SK-N-SH treated with all-trans-retinoic acid at 6 μM for 48 hours (cell line): ENCODE measurements around the gene CHAC1.

Experiments
- ATAC-seq: fragments of 200-7000 bp; cut with Tn5 transposase; 3 replicates; pipeline ENCODE4 v1.9.1; 2020; ENCODE audit warnings: mild to moderate bottlenecking, moderate library complexity
- ARNTL ChIP-seq: fragments of 450-650 bp; formaldehyde crosslinking; IDR thresholded peaks from 2 replicates; pipeline ENCODE4 v1.5.0; 2020; ENCODE audit warnings: low read depth, mild to moderate bottlenecking, moderate library complexity, borderline replicate concordance
- BACH2 ChIP-seq: fragments of 250-450 bp; sonication (Bioruptor Pico); IDR thresholded peaks from 2 replicates; pipeline ENCODE4 v1.9.0; 2021; ENCODE audit warnings: mild to moderate bottlenecking, borderline replicate concordance
- CREB5 ChIP-seq: fragments of 250-450 bp; sonication (Bioruptor Pico); IDR thresholded peaks from 2 replicates; pipeline ENCODE4 v1.5.1; 2020; ENCODE audit warnings: low read depth, mild to moderate bottlenecking, moderate library complexity
- CSDC2 ChIP-seq: fragments of 250-450 bp; sonication (Bioruptor Pico); IDR thresholded peaks from 2 replicates; pipeline ENCODE4 v1.5.0; 2020; ENCODE audit warnings: mild to moderate bottlenecking, moderate library complexity
- CSRNP3 ChIP-seq: fragments of 250-450 bp; sonication (Bioruptor Pico); IDR thresholded peaks from 2 replicates; pipeline ENCODE4 v1.5.1; 2021; ENCODE audit warnings: mild to moderate bottlenecking, moderate library complexity
- ESRRG ChIP-seq: fragments of 250-450 bp; sonication (Bioruptor Pico); IDR thresholded peaks from 2 replicates; pipeline ENCODE4 v1.6.1; 2021; ENCODE audit warnings: mild to moderate bottlenecking
- GLIS3 ChIP-seq: fragments of 250-450 bp; sonication (Bioruptor Pico); IDR thresholded peaks from 2 replicates; pipeline ENCODE4 v1.5.0; 2020; ENCODE audit warnings: mild to moderate bottlenecking, moderate library complexity
- ISL1 ChIP-seq: fragments of 250-450 bp; sonication (Bioruptor Pico); IDR thresholded peaks from 2 replicates; pipeline ENCODE4 v2.1.2; 2022; ENCODE audit warnings: mild to moderate bottlenecking, moderate library complexity
- OSR1 ChIP-seq: fragments of 250-450 bp; sonication (Bioruptor Pico); IDR thresholded peaks from 2 replicates; pipeline ENCODE4 v1.8.0; 2022; ENCODE audit warnings: moderate library complexity, mild to moderate bottlenecking, inconsistent platforms
- PPARA ChIP-seq: fragments of 250-450 bp; sonication (Bioruptor Pico); IDR thresholded peaks from 2 replicates; pipeline ENCODE4 v1.5.0; 2020; ENCODE audit warnings: mild to moderate bottlenecking, borderline replicate concordance
- RARB ChIP-seq: fragments of 250-450 bp; sonication (Bioruptor Pico); IDR thresholded peaks from 2 replicates; pipeline ENCODE4 v1.8.0; 2021; ENCODE audit warnings: mild to moderate bottlenecking, moderate library complexity
- SNAI2 ChIP-seq: fragments of 250-450 bp; sonication (Bioruptor Pico); IDR thresholded peaks from 2 replicates; pipeline ENCODE4 v1.5.0; 2020; ENCODE audit warnings: mild to moderate bottlenecking, moderate library complexity
- TCF4 ChIP-seq: fragments of 250-450 bp; sonication (Bioruptor Pico); IDR thresholded peaks from 2 replicates; pipeline ENCODE4 v1.8.0; 2021; ENCODE audit warnings: mild to moderate bottlenecking, moderate library complexity, borderline replicate concordance
- TOX ChIP-seq: fragments of 250-450 bp; sonication (Bioruptor Pico); IDR thresholded peaks from 2 replicates; pipeline ENCODE4 v1.8.0; 2021; ENCODE audit warnings: mild to moderate bottlenecking, moderate library complexity, borderline replicate concordance
- ZC3H10 ChIP-seq: fragments of 250-450 bp; sonication (Bioruptor Pico); IDR thresholded peaks from 2 replicates; pipeline ENCODE4 v1.5.1; 2021; ENCODE audit warnings: mild to moderate bottlenecking, moderate library complexity
- ZFP3 ChIP-seq: fragments of 250-450 bp; sonication (Bioruptor Pico); IDR thresholded peaks from 2 replicates; pipeline ENCODE4 v1.5.0; 2020; ENCODE audit warnings: mild to moderate bottlenecking, moderate library complexity
- ZFP30 ChIP-seq: fragments of 450-650 bp; formaldehyde crosslinking; IDR thresholded peaks from 2 replicates; pipeline ENCODE4 v1.5.0; 2022; ENCODE audit warnings: mild to moderate bottlenecking, moderate library complexity
- ZNF565 ChIP-seq: fragments of 450-650 bp; formaldehyde crosslinking; conservative IDR thresholded peaks from 2 replicates; pipeline ENCODE4 v1.5.0; 2020; ENCODE audit warnings: low read depth, mild to moderate bottlenecking, moderate library complexity
- ZNF70 ChIP-seq: fragments of 450-650 bp; formaldehyde crosslinking; IDR thresholded peaks from 2 replicates; pipeline ENCODE4 v1.5.0; 2020; ENCODE audit warnings: mild to moderate bottlenecking, moderate library complexity
- ZNF8 ChIP-seq: fragments of 450-650 bp; formaldehyde crosslinking; IDR thresholded peaks from 2 replicates; pipeline ENCODE4 v1.5.0; 2020; ENCODE audit warnings: mild to moderate bottlenecking, moderate library complexity
- TF ChIP-seq, protein P1 (sequence below): fragments of 250-450 bp; sonication (Bioruptor Pico); IDR thresholded peaks from 2 replicates; pipeline ENCODE4 v1.8.0; 2020; ENCODE audit warnings: mild to moderate bottlenecking, moderate library complexity, borderline replicate concordance
- TF ChIP-seq, protein P2 (sequence below): fragments of 250-450 bp; sonication (Bioruptor Pico); IDR thresholded peaks from 2 replicates; pipeline ENCODE4 v1.8.0; 2021; ENCODE audit warnings: low read depth, mild to moderate bottlenecking, moderate library complexity, borderline replicate concordance

The CHAC1 gene

GRCh38 chr15:40982855-40983254 lies 29.6 kb downstream of the CHAC1 start:
- peak; percentile 73 for ATAC-seq
- TF ChIP-seq ZC3H10 (CRISPR knock-in tag), result no peak
- TF ChIP-seq ARNTL, result no peak
- no peak for TF ChIP-seq CSRNP3 (CRISPR knock-in tag)
- TF ChIP-seq ZNF8 (CRISPR knock-in tag), result no peak
- no peak for TF ChIP-seq ESRRG (CRISPR knock-in tag)
- no peak for TF ChIP-seq ISL1 (CRISPR knock-in tag)
- no peak for TF ChIP-seq CREB5 (CRISPR knock-in tag)
- no peak for TF ChIP-seq ZNF565
- TF ChIP-seq, protein P1, sequence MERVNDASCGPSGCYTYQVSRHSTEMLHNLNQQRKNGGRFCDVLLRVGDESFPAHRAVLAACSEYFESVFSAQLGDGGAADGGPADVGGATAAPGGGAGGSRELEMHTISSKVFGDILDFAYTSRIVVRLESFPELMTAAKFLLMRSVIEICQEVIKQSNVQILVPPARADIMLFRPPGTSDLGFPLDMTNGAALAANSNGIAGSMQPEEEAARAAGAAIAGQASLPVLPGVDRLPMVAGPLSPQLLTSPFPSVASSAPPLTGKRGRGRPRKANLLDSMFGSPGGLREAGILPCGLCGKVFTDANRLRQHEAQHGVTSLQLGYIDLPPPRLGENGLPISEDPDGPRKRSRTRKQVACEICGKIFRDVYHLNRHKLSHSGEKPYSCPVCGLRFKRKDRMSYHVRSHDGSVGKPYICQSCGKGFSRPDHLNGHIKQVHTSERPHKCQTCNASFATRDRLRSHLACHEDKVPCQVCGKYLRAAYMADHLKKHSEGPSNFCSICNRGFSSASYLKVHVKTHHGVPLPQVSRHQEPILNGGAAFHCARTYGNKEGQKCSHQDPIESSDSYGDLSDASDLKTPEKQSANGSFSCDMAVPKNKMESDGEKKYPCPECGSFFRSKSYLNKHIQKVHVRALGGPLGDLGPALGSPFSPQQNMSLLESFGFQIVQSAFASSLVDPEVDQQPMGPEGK (CRISPR knock-in tag), result no peak
- no peak for TF ChIP-seq ZFP3 (CRISPR knock-in tag)
- TF ChIP-seq PPARA (CRISPR knock-in tag), result no peak
- no peak for TF ChIP-seq GLIS3 (CRISPR knock-in tag)
- TF ChIP-seq, protein P2, sequence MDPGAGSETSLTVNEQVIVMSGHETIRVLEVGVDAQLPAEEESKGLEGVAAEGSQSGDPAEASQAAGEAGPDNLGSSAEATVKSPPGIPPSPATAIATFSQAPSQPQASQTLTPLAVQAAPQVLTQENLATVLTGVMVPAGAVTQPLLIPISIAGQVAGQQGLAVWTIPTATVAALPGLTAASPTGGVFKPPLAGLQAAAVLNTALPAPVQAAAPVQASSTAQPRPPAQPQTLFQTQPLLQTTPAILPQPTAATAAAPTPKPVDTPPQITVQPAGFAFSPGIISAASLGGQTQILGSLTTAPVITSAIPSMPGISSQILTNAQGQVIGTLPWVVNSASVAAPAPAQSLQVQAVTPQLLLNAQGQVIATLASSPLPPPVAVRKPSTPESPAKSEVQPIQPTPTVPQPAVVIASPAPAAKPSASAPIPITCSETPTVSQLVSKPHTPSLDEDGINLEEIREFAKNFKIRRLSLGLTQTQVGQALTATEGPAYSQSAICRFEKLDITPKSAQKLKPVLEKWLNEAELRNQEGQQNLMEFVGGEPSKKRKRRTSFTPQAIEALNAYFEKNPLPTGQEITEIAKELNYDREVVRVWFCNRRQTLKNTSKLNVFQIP, result no peak
- TF ChIP-seq ZNF70 (CRISPR knock-in tag), result no peak
- no peak for TF ChIP-seq OSR1 (CRISPR knock-in tag)
- TF ChIP-seq RARB, result no peak

- no peak for ATAC-seq
- no peak for TF ChIP-seq TCF4 (CRISPR knock-in tag)
- TF ChIP-seq RARB, result no peak
- TF ChIP-seq GLIS3 (CRISPR knock-in tag), result no peak
These were observed 31.1 kb downstream of the CHAC1 start for GRCh38 chr15:40984406-40984805.

DNA sequence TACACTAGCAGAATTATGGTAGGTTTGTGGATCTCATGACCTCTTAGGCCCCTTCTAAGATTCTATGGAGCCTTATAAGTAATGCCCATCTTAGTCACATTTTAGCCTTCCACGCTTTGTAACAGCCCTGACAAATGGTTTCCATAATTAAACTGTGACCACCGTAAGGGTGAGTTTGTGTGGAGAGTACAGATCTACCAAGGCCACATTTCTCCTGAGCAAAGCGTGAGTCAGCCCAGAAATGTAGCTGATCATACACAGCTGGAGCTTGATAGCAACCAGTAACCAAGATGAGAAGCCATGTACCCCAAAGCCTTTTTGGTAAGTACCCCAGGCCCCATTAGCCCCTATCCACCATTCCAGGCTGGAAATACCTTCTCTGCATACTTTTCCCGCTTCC lies 31.7 kb downstream of the CHAC1 start:
- peak; percentile 80 for ATAC-seq
- no peak for TF ChIP-seq ZNF8 (CRISPR knock-in tag)
- no peak for TF ChIP-seq CSDC2 (CRISPR knock-in tag)
- TF ChIP-seq TOX (CRISPR knock-in tag), result no peak
- no peak for TF ChIP-seq PPARA (CRISPR knock-in tag)
- no peak for TF ChIP-seq BACH2 (CRISPR knock-in tag)
- TF ChIP-seq RARB, result no peak
- TF ChIP-seq ZNF565, result no peak
- TF ChIP-seq CSRNP3 (CRISPR knock-in tag), result no peak
- TF ChIP-seq, protein P2, result no peak
- no peak for TF ChIP-seq ISL1 (CRISPR knock-in tag)
- no peak for TF ChIP-seq ZNF70 (CRISPR knock-in tag)
- no peak for TF ChIP-seq GLIS3 (CRISPR knock-in tag)
- no peak for TF ChIP-seq ZC3H10 (CRISPR knock-in tag)
- TF ChIP-seq ZFP30 (CRISPR knock-in tag), result no peak
- TF ChIP-seq ZFP3 (CRISPR knock-in tag), result no peak
- no peak for TF ChIP-seq ARNTL
- TF ChIP-seq, protein P1 (CRISPR knock-in tag), result no peak
- no peak for TF ChIP-seq ESRRG (CRISPR knock-in tag)
- no peak for TF ChIP-seq OSR1 (CRISPR knock-in tag)
- no peak for TF ChIP-seq SNAI2 (CRISPR knock-in tag)
